Measurements from ENCODE around the gene CTU1.

- TF ChIP-seq CTCF (IDR thresholded peaks at IDR 0.05): no peak
- no peak for TF ChIP-seq EZH2 (IDR thresholded peaks at IDR 0.05; ENCODE audit: borderline replicate concordance, insufficient read depth, low read depth, low read length, poor library complexity, severe bottlenecking)
These were observed 29.7 kb upstream of the CTU1 start for GRCh38 chr19:51137792-51138425.

Data from B cell (primary cell).